ENCODE data around the gene SLC23A3. TPM values are rescaled to one million over a fixed set of nuclear protein-coding genes. Genes with fewer than 3 reads are reported as not detected.
A peak's percentile ranks its signal among the peaks of the same experiment; 100 is the strongest.

SLC23A3 gene
- total RNA-seq, 1 donor from 2014 or later: 2.0 TPM

- peak in 1 of 2 donors; percentile 9 for DNase-seq (ENCODE audit: low read depth in 2 of 2)
These were observed 52.8 kb downstream of the SLC23A3 start for GRCh38 chr2:219116776-219117646.

- no peak for DNase-seq (ENCODE audit: low read depth in 2 of 2)
These were observed 57.0 kb downstream of the SLC23A3 start for GRCh38 chr2:219112651-219113338.

- DNase-seq (ENCODE audit: low read depth in 2 of 2): no peak
These were observed 57.8 kb downstream of the SLC23A3 start for GRCh38 chr2:219112062-219112406.

Other genes starting within 250 kb of the SLC23A3 start
- gene CDK5R2, start 210.4 kb downstream of the SLC23A3 start, total RNA-seq: not detected in 2 replicates
- gene FEV, start 184.8 kb downstream of the SLC23A3 start, total RNA-seq: not detected in 2 replicates
- not detected in 2 replicates for gene CRYBA2, start 176.6 kb downstream of the SLC23A3 start, total RNA-seq
- not detected in 2 replicates for gene CFAP65, start 128.5 kb downstream of the SLC23A3 start, total RNA-seq
- gene IHH, start 109.1 kb downstream of the SLC23A3 start, total RNA-seq: not detected in 2 replicates
- gene NHEJ1, start 9.2 kb downstream of the SLC23A3 start, total RNA-seq: 12.6 and 13.1 TPM in 2 replicates
- gene CNPPD1, start 6.9 kb upstream of the SLC23A3 start, total RNA-seq: 15.5 and 26.4 TPM in 2 replicates
- gene RETREG2, start 8.2 kb upstream of the SLC23A3 start, total RNA-seq: 41.2 and 57.7 TPM in 2 replicates
- gene ZFAND2B, start 36.8 kb upstream of the SLC23A3 start, total RNA-seq: 15.9 and 25.2 TPM in 2 replicates
- gene ABCB6, start 48.9 kb upstream of the SLC23A3 start, total RNA-seq: 19.4 and 39.1 TPM in 2 replicates
- 29.4 and 43.3 TPM in 2 replicates for gene ATG9A, start 59.6 kb upstream of the SLC23A3 start, total RNA-seq
- gene ANKZF1, start 59.8 kb upstream of the SLC23A3 start, total RNA-seq: 12.4 and 21.2 TPM in 2 replicates
- gene GLB1L, start 75.4 kb upstream of the SLC23A3 start, total RNA-seq: 2.8 and 4.4 TPM in 2 replicates
- gene STK16, start 75.5 kb upstream of the SLC23A3 start, total RNA-seq: 11.3 and 13.9 TPM in 2 replicates
- gene TUBA4B, start 83.2 kb upstream of the SLC23A3 start, total RNA-seq: not detected in 2 replicates
- gene TUBA4A, start 83.9 kb upstream of the SLC23A3 start, total RNA-seq: 9.5 and 12.9 TPM in 2 replicates
- gene DNAJB2, start 109.3 kb upstream of the SLC23A3 start, total RNA-seq: 15.0 and 28.0 TPM in 2 replicates
- not detected in 2 replicates for gene PTPRN, start 139.4 kb upstream of the SLC23A3 start, total RNA-seq
- gene RESP18, start 162.7 kb upstream of the SLC23A3 start, total RNA-seq: not detected in 2 replicates
- gene DNPEP, start 217.9 kb upstream of the SLC23A3 start, total RNA-seq: 38.4 and 52.2 TPM in 2 replicates
- gene DES, start 248.3 kb upstream of the SLC23A3 start, total RNA-seq: 0.20 TPM in 1 of 2 replicates, not detected in the other

Measured in lung microvascular endothelial cell (primary cell).